ENCODE results near the gene CERKL. TPM values are rescaled to one million over a fixed set of nuclear protein-coding genes. Genes with fewer than 3 reads are reported as not detected.

Gene CERKL
- total RNA-seq, 4 donors from 2014 or later = not detected

DNA sequence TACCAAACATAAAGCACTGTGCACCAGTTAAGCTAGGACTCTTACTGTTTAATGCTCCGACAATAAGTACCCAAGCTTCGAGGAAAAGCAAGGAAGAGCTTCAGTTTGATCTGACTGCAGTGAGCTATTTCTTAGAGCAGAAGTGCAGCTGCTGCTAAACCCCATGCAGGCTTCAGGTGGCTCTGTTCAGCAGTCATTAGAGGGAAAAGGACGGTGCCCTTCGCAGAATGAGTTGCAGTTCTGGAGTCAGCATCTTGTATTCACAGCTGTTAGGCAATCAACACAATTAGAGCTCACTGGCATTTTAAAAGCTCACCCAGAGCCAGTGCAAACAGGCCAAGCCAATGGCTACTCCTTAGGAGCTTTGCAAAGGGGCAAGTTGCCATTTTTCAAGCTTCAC, 1.5 kb upstream of the CERKL start:
- TF ChIP-seq, protein P1, sequence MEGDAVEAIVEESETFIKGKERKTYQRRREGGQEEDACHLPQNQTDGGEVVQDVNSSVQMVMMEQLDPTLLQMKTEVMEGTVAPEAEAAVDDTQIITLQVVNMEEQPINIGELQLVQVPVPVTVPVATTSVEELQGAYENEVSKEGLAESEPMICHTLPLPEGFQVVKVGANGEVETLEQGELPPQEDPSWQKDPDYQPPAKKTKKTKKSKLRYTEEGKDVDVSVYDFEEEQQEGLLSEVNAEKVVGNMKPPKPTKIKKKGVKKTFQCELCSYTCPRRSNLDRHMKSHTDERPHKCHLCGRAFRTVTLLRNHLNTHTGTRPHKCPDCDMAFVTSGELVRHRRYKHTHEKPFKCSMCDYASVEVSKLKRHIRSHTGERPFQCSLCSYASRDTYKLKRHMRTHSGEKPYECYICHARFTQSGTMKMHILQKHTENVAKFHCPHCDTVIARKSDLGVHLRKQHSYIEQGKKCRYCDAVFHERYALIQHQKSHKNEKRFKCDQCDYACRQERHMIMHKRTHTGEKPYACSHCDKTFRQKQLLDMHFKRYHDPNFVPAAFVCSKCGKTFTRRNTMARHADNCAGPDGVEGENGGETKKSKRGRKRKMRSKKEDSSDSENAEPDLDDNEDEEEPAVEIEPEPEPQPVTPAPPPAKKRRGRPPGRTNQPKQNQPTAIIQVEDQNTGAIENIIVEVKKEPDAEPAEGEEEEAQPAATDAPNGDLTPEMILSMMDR (IDR thresholded peaks at IDR 0.05) = no peak
- ATAC-seq (ENCODE audit: low FRiP score) (no peak), DNase-seq (ENCODE audit: low spot score) (no peak)

DNA sequence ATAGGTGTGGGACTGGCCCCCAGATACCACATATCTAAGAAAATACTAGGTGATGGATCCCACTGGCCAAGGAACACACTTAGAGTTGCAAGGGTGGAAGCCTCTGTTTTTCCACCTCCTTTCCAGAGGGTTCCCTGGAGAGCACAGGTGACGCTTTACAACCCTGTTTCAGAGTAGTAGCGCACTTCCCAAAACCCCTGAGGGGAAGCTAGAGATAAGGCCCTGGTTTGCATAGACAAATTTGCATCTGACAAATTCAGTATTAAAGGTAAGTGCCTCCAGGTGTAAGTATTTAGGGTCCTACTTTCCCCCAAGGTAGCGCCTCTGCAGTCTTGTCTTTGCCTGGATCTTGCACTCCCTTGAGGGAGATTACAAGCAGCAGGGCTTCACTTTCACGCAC, 474 bp upstream of the CERKL start:
- ATAC-seq (ENCODE audit: low FRiP score) (no peak), DNase-seq (ENCODE audit: low spot score) (no peak)
- TF ChIP-seq, protein P1 (IDR thresholded peaks at IDR 0.05) = no peak

DNA sequence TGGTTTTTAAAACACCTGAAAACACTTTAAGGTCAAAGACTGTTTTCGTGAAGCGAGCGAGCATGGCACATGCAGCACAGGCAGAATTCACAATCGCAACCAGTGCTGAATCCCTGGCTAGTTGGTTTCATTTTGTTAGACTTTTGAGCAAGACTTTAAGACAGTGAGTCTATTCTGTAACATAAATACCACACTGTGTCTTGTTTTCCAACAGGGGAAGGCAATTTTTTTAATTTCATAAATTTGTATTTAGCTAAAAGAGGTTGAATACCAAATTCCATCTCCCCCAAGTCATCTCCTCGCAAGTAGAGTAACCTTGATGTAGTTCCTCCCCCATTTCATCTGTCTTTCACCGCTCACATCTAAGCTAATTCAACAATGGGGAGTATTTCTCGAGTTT, 1.4 kb downstream of the CERKL start:
- no peak for ATAC-seq (ENCODE audit: low FRiP score)
- no peak for DNase-seq (ENCODE audit: low spot score)
- TF ChIP-seq, protein P1 (IDR thresholded peaks at IDR 0.05) = no peak

DNA sequence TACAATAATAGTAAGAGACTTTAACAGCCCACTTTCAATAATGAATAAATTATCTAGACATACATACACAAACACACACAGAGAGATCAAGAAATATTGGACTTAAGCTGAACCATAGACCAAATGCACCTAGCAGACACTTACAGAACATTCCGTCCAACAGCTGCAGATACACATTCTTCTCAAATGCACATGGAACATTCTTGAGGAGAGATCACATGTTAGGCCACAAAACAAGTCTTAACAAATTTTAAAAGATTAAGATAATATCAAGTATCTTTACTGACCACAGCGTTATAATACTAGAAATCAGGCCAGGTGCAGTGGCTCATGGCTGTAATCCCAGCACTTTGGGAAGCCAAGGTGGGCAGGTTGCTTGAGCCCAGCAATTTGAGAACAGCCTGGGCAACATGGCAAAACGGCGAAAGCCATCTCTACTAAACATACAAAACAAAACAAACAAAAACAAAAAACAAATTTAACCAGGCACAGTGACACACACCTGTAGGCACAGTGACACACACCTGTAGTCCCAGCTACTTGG, 7.4 kb downstream of the CERKL start:
- ATAC-seq (ENCODE audit: low FRiP score) = no peak
- TF ChIP-seq, protein P1 (IDR thresholded peaks at IDR 0.05) = no peak
- no peak for DNase-seq (ENCODE audit: low spot score)

DNA sequence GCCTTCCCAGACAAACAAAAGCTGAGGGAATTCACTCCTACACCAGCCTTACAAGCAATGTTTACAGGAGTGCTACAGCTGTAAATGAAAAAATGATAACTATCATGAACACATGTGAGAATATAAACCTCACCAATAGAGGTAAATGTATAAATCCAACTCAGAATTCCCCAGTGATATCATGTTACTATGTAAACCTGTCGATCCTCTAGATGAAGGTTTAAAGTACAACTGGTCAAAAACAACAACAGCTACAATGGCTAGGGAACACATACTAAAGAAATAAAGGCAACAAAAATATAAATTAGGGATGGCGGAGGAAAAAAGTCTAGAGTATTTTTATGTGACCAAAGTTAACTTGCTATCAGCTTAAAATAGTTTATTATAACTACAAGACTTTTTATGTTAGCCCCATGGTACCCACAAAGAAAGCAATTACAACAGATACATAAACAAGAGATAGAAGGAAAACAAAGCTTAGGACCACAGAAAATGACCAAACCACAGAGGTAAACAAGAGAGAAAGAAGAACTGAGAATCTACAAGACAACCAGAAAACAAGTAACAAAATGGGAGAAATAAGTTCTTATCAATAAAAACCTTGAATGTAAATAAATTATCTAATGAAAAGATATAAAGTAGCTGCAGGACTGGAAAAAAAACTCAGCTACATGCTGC, 8.3 kb downstream of the CERKL start:
- DNase-seq (ENCODE audit: low spot score) = no peak
- TF ChIP-seq, protein P1 (IDR thresholded peaks at IDR 0.05) = no peak
- ATAC-seq (ENCODE audit: low FRiP score) = no peak

DNA sequence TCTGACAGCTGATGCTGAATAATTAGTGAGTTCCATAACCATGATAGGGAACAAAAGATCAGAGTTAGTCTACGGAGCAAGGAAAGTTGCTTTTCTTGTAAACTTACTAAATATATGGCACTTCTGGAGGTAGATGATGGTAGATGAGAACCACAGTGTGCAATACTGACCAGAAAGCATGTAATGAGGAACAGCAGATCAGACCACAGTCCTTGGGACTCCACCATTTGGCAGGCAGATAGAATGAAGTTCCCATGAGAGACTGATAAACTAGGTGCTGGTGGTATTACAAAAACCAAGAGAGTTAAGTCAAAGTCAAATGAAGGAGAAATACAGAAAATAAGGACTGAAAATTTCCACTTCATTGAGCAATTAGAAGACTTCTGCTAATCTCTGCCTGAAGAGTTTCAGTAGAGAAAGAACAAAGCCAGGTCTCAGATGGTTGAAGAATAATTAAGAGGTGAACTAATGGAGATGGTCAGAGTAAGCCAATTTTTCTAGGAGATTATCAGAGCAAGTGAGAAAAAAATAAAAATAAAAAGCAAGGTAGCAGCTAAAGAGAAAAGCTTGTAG, 10.4 kb downstream of the CERKL start:
- no peak for ATAC-seq (ENCODE audit: low FRiP score)
- TF ChIP-seq, protein P1 (IDR thresholded peaks at IDR 0.05) = no peak
- no peak for DNase-seq (ENCODE audit: low spot score)

DNA sequence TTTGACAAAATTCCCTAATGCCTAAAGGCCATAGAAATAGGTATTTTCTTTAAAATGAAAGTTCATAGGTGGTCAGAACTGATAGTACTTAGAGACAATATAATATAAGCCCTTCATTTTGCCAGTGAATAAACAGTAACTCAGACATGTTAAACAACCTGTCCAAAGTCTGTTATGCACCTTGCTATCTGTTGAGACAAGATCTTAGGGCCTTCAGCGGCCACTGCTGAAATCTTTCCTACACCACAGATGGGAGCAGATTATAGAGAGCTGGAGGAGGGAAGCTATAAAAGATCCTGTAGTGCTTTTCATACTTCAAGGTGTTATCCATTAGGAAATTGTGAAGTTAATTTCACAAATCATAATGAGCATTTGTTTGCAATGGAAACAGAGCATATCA, 13.8 kb downstream of the CERKL start:
- DNase-seq (ENCODE audit: low spot score) = no peak
- ATAC-seq (ENCODE audit: low FRiP score) = no peak
- TF ChIP-seq, protein P1 (IDR thresholded peaks at IDR 0.05) = no peak

All from omental fat pad (tissue), 4 donors.